T-helper 1 cell treated with Interleukin-12 subunit alpha and Interleukin-12 subunit beta and Interleukin-4 antibody, amounts not matched to agents 30 μg/mL and 1 μg/mL, for 36 hours (primary cell): ENCODE measurements around the gene NDOR1.
"Not testable (repeated sequence)": the region's sequence is repeated elsewhere in the genome, so short reads cannot be mapped to it uniquely, and the experiment has no call there.

Experiments used
- H3K27ac Mint-ChIP-seq: one replicate; pipeline ENCODE4 v1.8.0; 2021; ENCODE audit warnings: mild to moderate bottlenecking, mixed read lengths
- H3K27me3 Mint-ChIP-seq: one replicate; pipeline ENCODE4 v1.8.0; 2021; ENCODE audit warnings: low read depth, mixed read lengths
- H3K36me3 Mint-ChIP-seq: one replicate; pipeline ENCODE4 v1.8.0; 2021; ENCODE audit warnings: low read depth, mixed read lengths
- H3K4me1 Mint-ChIP-seq: one replicate; pipeline ENCODE4 v1.8.0; 2021; ENCODE audit warnings: low read depth, mixed read lengths
- H3K4me3 Mint-ChIP-seq: one replicate; pipeline ENCODE4 v1.8.0; 2021; ENCODE audit warnings: mild to moderate bottlenecking, moderate library complexity, mixed read lengths
- H3K9me3 Mint-ChIP-seq: one replicate; pipeline ENCODE4 v1.8.0; 2021; ENCODE audit warnings: mixed read lengths

Gene NDOR1

DNA sequence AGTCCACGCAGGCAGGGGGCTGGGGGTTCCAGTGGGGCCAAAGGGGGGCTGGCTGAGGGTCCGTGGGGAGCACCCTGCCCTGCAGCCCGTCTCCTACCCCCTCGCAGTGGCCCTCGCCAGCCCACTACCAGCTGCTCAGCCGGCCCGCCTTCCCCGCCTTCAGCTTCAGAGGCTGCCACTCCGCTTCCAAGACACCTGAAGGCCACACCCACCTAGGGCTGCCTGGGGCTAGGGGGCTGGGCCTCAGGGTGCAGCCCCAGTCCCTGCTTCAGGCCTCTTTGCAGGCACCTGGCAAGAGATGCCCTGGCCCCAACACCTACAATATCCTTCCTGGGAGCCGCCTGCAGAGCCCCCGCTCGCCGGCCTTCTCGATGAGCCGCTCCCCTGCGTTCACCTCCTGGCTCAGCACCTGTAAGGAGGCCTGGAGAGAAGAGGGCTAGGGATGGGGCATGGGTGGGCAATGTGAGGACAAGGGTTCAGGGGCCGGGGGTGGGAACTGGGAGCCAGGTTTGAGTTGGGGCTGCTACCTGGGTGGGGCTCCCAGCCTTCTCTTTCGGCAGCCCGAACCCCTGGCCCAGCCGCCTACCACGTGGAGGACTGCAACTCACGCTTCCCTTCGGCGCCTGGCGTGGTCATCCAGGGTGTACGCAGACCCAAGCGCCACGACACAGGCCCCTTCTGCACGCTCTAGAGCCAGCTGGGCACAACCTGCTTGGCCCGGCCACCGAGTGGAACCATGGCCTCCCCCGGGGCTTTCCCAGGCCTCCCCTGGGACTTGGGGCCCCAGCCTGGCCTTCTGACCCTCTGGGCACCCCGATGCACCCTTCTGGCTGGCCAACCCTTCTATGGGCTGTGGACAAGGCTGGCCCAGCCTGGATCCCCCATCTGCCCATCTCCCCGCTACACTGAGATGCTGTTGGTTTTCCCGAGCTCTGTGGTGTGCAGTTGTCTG, 47.3 kb downstream of the NDOR1 start:
- H3K4me3 Mint-ChIP-seq, result no peak overlapping the region
- H3K4me1 Mint-ChIP-seq, result peaks cover 10% of the 10 kb centered on the region
- H3K27ac Mint-ChIP-seq, result no peak overlapping the region
- H3K36me3 Mint-ChIP-seq, result no peaks in the 10 kb centered on the region
- H3K9me3 Mint-ChIP-seq, result no peaks in the 10 kb centered on the region
- no peaks in the 10 kb centered on the region for H3K27me3 Mint-ChIP-seq

DNA sequence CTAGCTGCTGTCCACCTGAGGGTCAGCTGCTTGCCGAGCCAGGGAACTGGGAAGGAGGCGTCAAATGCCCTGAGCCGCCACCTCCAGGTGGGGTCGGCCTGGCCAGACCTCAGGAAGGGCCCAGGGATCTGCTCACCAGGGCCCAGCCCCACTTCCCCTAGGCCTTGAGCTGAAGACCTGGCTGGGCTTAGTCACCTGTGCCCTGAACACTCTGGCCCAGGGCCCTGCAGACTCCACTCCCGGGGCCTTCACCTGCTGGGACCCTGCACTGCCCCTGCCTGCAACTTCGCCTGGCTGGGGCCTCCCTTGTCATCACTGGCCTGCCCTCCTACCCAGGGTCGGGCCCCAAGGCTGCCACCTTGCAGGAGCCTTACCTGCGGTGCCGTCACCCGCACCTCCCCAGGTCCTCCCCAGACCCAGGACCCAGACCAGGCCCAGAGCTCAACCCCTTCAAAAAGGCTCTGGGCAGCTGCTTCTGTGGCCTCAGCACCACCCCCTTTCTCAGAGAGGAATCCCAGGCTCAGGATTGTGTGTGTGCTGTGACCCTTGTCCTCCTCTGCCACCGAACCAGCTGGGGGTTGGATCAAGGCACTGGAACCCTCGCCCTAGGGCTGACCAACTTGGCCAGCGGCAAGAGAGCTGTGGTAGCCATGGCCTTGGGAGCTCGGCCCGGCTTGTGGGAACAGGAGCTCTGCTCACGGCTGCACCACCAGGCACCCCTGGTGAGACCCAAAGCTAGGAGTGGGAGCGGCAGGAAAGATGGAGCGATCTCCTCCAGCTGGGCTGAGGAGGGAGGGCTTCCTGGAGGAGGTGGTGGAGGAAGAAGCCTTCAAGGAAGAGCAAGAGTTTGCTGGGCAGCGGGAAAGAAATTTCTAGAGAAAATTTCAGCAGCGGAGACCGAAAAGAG, 48.5 kb downstream of the NDOR1 start:
- Mint-ChIP-seq H3K27ac (peak overlapping the region; percentile 80), H3K27me3 (no peaks in the 10 kb centered on the region), H3K36me3 (no peaks in the 10 kb centered on the region), H3K4me1 (peaks cover 10% of the 10 kb centered on the region), H3K9me3 (no peaks in the 10 kb centered on the region), H3K4me3 (peak overlapping the region; percentile 89)

GRCh38 chr9:137254624-137255447, 49.3 kb downstream of the NDOR1 start, which contains the start of gene NELFB:
Gene NELFB (plus strand): TSS chr9:137255327.
- Mint-ChIP-seq H3K4me3 (peak within 1 kb of the TSS; percentile 89), H3K4me1 (peaks cover 10% of the 10 kb centered on the region), H3K36me3 (no peaks in the 10 kb centered on the region), H3K27ac (peak within 1 kb of the TSS; percentile 83), H3K9me3 (no peaks in the 10 kb centered on the region), H3K27me3 (no peaks in the 10 kb centered on the region)

- Mint-ChIP-seq H3K9me3 (no peaks in the 10 kb centered on the region), H3K27ac (peak overlapping the region; percentile 83), H3K36me3 (no peaks in the 10 kb centered on the region), H3K27me3 (no peaks in the 10 kb centered on the region), H3K4me3 (peak overlapping the region; percentile 87), H3K4me1 (peaks cover 10% of the 10 kb centered on the region)
Observed at GRCh38 chr9:137255448-137256114, 50.1 kb downstream of the NDOR1 start.

DNA sequence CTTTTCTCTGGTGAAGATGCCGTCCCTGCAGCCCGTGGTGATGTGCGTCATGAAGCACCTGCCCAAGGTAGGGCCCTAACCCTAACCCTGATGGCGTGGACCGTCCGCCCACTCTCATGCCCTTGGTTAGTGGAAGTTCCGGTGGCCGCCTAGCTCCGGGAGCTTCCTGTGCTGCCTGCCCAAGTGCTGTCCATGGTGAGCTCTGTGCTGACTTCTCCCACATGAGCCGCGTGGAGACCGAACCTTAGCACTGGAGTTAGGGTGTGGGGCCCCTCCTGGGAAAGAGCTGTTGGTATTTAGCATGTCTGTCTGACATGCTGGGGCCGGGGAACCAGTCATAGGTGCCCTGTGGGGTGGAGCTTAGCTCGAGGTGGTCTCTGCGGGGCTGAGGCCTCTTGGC, 50.9 kb downstream of the NDOR1 start:
- peaks cover 10% of the 10 kb centered on the region for H3K4me1 Mint-ChIP-seq
- H3K4me3 Mint-ChIP-seq, result peak overlapping the region; percentile 87
- no peak overlapping the region for H3K27ac Mint-ChIP-seq
- no peaks in the 10 kb centered on the region for H3K9me3 Mint-ChIP-seq
- no peaks in the 10 kb centered on the region for H3K27me3 Mint-ChIP-seq
- H3K36me3 Mint-ChIP-seq, result no peaks in the 10 kb centered on the region

DNA sequence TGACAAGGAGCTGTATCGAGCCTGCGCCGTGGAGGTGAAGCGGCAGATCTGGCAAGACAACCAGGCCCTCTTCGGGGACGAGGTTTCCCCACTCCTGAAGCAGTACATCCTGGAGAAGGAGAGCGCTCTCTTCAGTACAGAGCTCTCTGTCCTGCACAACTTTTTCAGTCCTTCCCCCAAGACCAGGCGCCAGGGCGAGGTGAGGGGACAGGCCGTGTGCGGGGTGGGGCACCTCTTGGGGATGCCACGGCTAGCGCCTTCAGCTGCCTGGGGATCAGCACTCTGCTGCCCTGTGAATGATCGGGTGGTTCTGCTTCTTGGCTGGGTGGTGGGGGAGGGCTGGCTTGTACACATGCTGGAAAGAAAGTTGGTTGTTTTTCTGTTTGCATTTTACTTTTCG, 51.4 kb downstream of the NDOR1 start:
- Mint-ChIP-seq H3K36me3 (no peaks in the 10 kb centered on the region), H3K27ac (peak overlapping the region; percentile 15), H3K4me3 (peak overlapping the region; percentile 87), H3K27me3 (no peaks in the 10 kb centered on the region), H3K4me1 (peaks cover 10% of the 10 kb centered on the region), H3K9me3 (no peaks in the 10 kb centered on the region)

DNA sequence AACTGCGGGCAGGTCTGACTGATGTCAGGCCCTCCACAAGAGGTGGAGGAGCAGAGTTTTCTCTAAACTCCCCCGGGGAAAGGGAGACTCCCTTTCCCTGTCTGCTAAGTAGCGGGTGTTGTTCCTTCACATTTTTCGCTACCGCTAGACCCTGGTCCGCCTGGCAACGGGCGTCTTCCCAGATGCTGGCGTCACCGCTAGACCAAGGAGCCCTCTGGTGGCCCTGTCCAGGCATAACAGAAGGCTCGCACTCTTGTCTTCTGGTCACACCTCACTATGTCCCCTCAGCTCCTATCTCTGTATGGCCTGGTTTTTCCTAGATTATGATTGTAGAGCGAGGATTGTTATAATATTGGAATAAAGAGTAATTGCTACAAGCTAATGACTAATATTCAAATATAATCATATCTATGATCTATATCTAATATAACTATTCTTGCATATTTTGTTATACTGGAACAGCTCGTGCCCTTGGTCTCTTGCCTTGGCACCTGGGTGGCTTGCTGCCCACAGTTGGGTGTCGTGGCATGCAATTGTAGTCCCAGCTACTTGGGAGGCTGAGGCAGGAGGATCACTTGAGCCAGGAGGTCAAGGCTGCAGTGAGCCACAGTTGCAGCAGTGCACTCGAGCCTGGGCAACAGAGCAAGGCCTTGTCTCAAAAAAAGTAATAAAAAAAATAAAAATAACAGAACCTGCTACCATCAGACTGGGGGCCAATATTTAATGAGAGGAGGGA, 56.8 kb downstream of the NDOR1 start:
- H3K4me3 Mint-ChIP-seq, H3K4me1 Mint-ChIP-seq, H3K27ac Mint-ChIP-seq, H3K27me3 Mint-ChIP-seq, H3K9me3 Mint-ChIP-seq, H3K36me3 Mint-ChIP-seq: not testable (repeated sequence)

DNA sequence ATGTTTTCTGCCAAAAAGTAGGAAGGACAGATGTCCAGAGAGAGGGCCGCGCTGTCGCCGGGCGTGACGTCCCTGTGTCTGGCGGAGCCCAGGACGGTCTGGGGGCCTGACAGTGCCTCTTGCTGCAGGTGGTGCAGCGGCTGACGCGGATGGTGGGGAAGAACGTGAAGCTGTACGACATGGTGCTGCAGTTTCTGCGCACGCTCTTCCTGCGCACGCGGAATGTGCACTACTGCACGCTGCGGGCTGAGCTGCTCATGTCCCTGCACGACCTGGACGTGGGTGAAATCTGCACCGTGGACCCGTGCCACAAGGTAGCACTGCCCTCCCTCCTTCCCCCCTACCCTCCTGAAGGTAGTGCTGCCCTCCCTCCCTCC, 57.4 kb downstream of the NDOR1 start:
- peaks cover 7% of the 10 kb centered on the region for H3K36me3 Mint-ChIP-seq
- no peak overlapping the region for H3K4me3 Mint-ChIP-seq
- no peaks in the 10 kb centered on the region for H3K9me3 Mint-ChIP-seq
- no peak overlapping the region for H3K27ac Mint-ChIP-seq
- no peaks in the 10 kb centered on the region for H3K27me3 Mint-ChIP-seq
- no peaks in the 10 kb centered on the region for H3K4me1 Mint-ChIP-seq

- Mint-ChIP-seq H3K9me3 (no peaks in the 10 kb centered on the region), H3K27ac (no peak overlapping the region), H3K4me1 (peaks cover under 1% of the 10 kb centered on the region), H3K27me3 (no peaks in the 10 kb centered on the region), H3K36me3 (peaks cover 9% of the 10 kb centered on the region), H3K4me3 (no peak overlapping the region)
Observed at GRCh38 chr9:137263506-137263905, 58.0 kb downstream of the NDOR1 start.

DNA sequence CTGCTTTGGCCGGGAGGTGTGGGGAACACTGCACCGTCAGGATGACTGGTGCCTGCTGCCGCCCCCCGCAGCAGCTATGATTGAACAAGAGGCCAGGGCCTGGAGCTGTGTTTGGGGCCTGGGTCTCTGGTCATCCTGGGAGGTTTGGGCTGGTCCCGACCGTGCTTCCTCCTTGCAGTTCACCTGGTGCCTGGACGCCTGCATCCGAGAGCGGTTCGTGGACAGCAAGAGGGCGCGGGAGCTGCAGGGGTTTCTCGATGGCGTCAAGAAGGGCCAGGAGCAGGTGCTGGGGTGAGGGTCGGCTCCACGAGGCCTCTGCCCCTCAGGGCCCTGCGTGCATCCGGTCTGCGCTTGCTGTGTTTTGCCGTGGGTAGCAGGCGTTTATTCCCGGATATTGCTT, 58.6 kb downstream of the NDOR1 start:
- no peak overlapping the region for H3K27ac Mint-ChIP-seq
- peaks cover 13% of the 10 kb centered on the region for H3K36me3 Mint-ChIP-seq
- no peaks in the 10 kb centered on the region for H3K27me3 Mint-ChIP-seq
- no peaks in the 10 kb centered on the region for H3K9me3 Mint-ChIP-seq
- H3K4me3 Mint-ChIP-seq, result no peak overlapping the region
- H3K4me1 Mint-ChIP-seq, result peaks cover 3% of the 10 kb centered on the region

DNA sequence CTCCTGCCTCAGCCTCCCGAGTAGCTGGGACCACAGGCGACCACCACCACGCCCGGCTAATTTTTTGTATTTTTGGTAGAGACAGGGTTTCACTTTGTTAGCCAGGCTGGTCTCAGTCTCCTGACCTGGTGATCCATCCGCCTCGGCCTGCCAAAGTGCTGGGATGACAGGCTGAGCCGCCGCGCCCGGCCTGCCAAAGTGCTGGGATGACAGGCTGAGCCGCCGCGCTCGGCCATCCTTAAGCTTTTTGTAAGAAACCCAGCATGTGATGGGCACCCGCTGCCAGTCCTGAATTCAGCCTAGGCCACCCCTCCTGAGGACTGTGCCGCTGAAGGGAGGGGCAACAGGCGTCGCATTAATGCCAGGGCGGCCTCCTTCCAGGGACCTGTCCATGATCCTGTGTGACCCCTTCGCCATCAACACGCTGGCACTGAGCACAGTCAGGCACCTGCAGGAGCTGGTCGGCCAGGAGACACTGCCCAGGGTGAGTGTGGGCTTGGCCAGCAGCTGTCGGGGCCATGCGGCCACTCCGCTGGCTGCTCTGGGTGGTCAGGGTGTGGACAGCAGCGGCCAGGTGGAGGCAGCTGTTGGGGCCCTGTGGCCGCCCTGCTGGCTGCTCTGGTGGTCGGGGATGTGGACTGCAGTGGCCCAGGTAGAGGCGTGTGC, 60.1 kb downstream of the NDOR1 start:
- no peak overlapping the region for H3K4me3 Mint-ChIP-seq

DNA sequence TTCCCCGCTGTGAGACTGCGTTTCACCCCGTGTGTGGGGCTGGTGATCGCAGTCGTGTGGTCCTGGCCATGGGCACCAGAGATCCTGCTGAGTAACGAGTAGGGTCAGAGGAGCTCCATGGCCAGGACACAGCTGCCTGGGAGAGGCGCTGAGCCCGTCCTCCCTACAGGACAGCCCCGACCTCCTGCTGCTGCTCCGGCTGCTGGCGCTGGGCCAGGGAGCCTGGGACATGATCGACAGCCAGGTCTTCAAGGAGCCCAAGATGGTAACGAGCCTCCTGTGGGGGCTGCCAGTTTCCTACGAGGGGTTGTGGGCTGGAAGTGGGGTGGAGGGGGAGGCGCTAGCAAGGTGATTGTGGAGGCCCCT, 60.6 kb downstream of the NDOR1 start:
- Mint-ChIP-seq H3K36me3 (peaks cover 19% of the 10 kb centered on the region), H3K27me3 (no peaks in the 10 kb centered on the region), H3K27ac (no peak overlapping the region), H3K9me3 (no peaks in the 10 kb centered on the region), H3K4me1 (peaks cover 3% of the 10 kb centered on the region), H3K4me3 (no peak overlapping the region)

More for the DNA sequence above, 60.1 kb downstream of the NDOR1 start:
- no peak overlapping the region for H3K27ac Mint-ChIP-seq
- peaks cover 3% of the 10 kb centered on the region for H3K4me1 Mint-ChIP-seq
- no peaks in the 10 kb centered on the region for H3K9me3 Mint-ChIP-seq
- no peaks in the 10 kb centered on the region for H3K27me3 Mint-ChIP-seq
- H3K36me3 Mint-ChIP-seq, result peaks cover 19% of the 10 kb centered on the region
